HG02763 (cell line): ENCODE results near the gene SLC4A9.

ENCODE experiments used
- ATAC-seq: cut with Tn5 transposase; IDR thresholded peaks from one replicate; pipeline ENCODE4 v1.9.1; 2021; ENCODE audit warnings: mild to moderate bottlenecking, moderate library complexity; ENCODE audit not compliant: unreplicated experiment

The SLC4A9 gene

GRCh38 chr5:140360101-140360500, at the start of gene SLC4A9:
TSS of gene SLC4A9 (plus strand) at chr5:140360194. CDS start at chr5:140360237, 43 bp downstream.
- no peak for ATAC-seq

GRCh38 chr5:140310434-140310833, 49.6 kb upstream of the SLC4A9 start:
- no peak for ATAC-seq

- ATAC-seq, result no peak
Measured at GRCh38 chr5:140311011-140311467, 49.0 kb upstream of the SLC4A9 start.

- no peak for ATAC-seq
Measured at GRCh38 chr5:140312067-140312790, 47.8 kb upstream of the SLC4A9 start.

- ATAC-seq, result no peak
Measured at GRCh38 chr5:140312791-140313189, 47.2 kb upstream of the SLC4A9 start.

- ATAC-seq, result no peak
Measured at GRCh38 chr5:140317859-140318258, 42.1 kb upstream of the SLC4A9 start.

GRCh38 chr5:140318792-140319191, 41.2 kb upstream of the SLC4A9 start:
- no peak for ATAC-seq

GRCh38 chr5:140319833-140320232, 40.2 kb upstream of the SLC4A9 start:
- no peak for ATAC-seq

GRCh38 chr5:140321796-140322195, 38.2 kb upstream of the SLC4A9 start:
- no peak for ATAC-seq

- ATAC-seq, result no peak
Measured at GRCh38 chr5:140322751-140323731, 37.0 kb upstream of the SLC4A9 start.

GRCh38 chr5:140324041-140324600, 35.9 kb upstream of the SLC4A9 start:
- ATAC-seq, result no peak

- no peak for ATAC-seq
Measured at GRCh38 chr5:140324617-140325241, 35.3 kb upstream of the SLC4A9 start.

- no peak for ATAC-seq
Measured at GRCh38 chr5:140325486-140325885, 34.5 kb upstream of the SLC4A9 start.

- ATAC-seq, result no peak
Measured at GRCh38 chr5:140327589-140327988, 32.4 kb upstream of the SLC4A9 start.

GRCh38 chr5:140328036-140328764, 31.8 kb upstream of the SLC4A9 start:
- ATAC-seq, result no peak

- ATAC-seq, result no peak
Measured at GRCh38 chr5:140329739-140330481, 30.1 kb upstream of the SLC4A9 start.

GRCh38 chr5:140331638-140332037, 28.4 kb upstream of the SLC4A9 start:
- ATAC-seq, result no peak

- ATAC-seq, result no peak
Measured at GRCh38 chr5:140336388-140336787, 23.6 kb upstream of the SLC4A9 start.

- no peak for ATAC-seq
Measured at GRCh38 chr5:140337880-140338279, 22.1 kb upstream of the SLC4A9 start.

- no peak for ATAC-seq
Measured at GRCh38 chr5:140338336-140338735, 21.7 kb upstream of the SLC4A9 start.
